Hindlimb muscle (tissue), 1 donor: Measurements from ENCODE around the gene MCTP1. TPM values are rescaled to one million over a fixed set of nuclear protein-coding genes. Genes with fewer than 3 reads are reported as not detected.

Source experiments
- DNase-seq: peaks from one replicate; pipeline ENCODE4 v3.0.0-alpha.2; 2013
- polyA plus RNA-seq: library from polyadenylated mRNA; unstranded; fragments of 120-200 nt; gene quantifications from one replicate; pipeline ENCODE4 v1.2.1, GENCODE V29; 2013; ENCODE audit not compliant: insufficient read length

Gene MCTP1
- polyA plus RNA-seq, 1 donor = 7.6 TPM

GRCh38 chr5:95070866-95071265 is 214.0 kb downstream of the MCTP1 start:
- DNase-seq = no peak

- DNase-seq = no peak
These were observed 214.4 kb downstream of the MCTP1 start for GRCh38 chr5:95070453-95070852.

GRCh38 chr5:95069948-95070347 is 214.9 kb downstream of the MCTP1 start:
- DNase-seq = no peak

GRCh38 chr5:95069021-95069420 is 215.9 kb downstream of the MCTP1 start:
- DNase-seq = no peak

- no peak for DNase-seq
These were observed 216.5 kb downstream of the MCTP1 start for GRCh38 chr5:95068289-95068910.

GRCh38 chr5:95066048-95066447 is 218.8 kb downstream of the MCTP1 start:
- no peak for DNase-seq

- no peak for DNase-seq
These were observed 221.4 kb downstream of the MCTP1 start for GRCh38 chr5:95063492-95063891.

GRCh38 chr5:95060098-95060497 is 224.8 kb downstream of the MCTP1 start:
- DNase-seq = no peak

GRCh38 chr5:95059636-95060035 is 225.3 kb downstream of the MCTP1 start:
- no peak for DNase-seq

- no peak for DNase-seq
These were observed 227.3 kb downstream of the MCTP1 start for GRCh38 chr5:95057615-95058014.

GRCh38 chr5:95053253-95053652 is 231.6 kb downstream of the MCTP1 start:
- no peak for DNase-seq

GRCh38 chr5:95050708-95051107 is 234.2 kb downstream of the MCTP1 start:
- no peak for DNase-seq

- DNase-seq = no peak
These were observed 236.3 kb downstream of the MCTP1 start for GRCh38 chr5:95048628-95049027.

- DNase-seq = no peak
These were observed 239.5 kb downstream of the MCTP1 start for GRCh38 chr5:95045181-95045965.

GRCh38 chr5:95044096-95044495 is 240.8 kb downstream of the MCTP1 start:
- DNase-seq = no peak

GRCh38 chr5:95043648-95044047 is 241.2 kb downstream of the MCTP1 start:
- DNase-seq = no peak

- no peak for DNase-seq
These were observed 241.7 kb downstream of the MCTP1 start for GRCh38 chr5:95043234-95043633.

- DNase-seq = no peak
These were observed 242.9 kb downstream of the MCTP1 start for GRCh38 chr5:95042037-95042436.

GRCh38 chr5:95035891-95036685 is 248.8 kb downstream of the MCTP1 start:
- no peak for DNase-seq

GRCh38 chr5:95032801-95033200 is 252.1 kb downstream of the MCTP1 start:
- no peak for DNase-seq

GRCh38 chr5:95029569-95030366 is 255.1 kb downstream of the MCTP1 start:
- DNase-seq = no peak

GRCh38 chr5:95027775-95028174 is 257.1 kb downstream of the MCTP1 start:
- no peak for DNase-seq
